IPS-NIHi7 (cell line): ENCODE data around the gene B9D1.
"Not testable (repeated sequence)": the region's sequence is repeated elsewhere in the genome, so short reads cannot be mapped to it uniquely, and the experiment has no call there.

Experiments
- DNase-seq: peaks from one replicate; pipeline ENCODE4 v3.0.0; 2012; ENCODE audit warnings: mixed read lengths; ENCODE audit errors: extremely low spot score

The B9D1 gene

DNA sequence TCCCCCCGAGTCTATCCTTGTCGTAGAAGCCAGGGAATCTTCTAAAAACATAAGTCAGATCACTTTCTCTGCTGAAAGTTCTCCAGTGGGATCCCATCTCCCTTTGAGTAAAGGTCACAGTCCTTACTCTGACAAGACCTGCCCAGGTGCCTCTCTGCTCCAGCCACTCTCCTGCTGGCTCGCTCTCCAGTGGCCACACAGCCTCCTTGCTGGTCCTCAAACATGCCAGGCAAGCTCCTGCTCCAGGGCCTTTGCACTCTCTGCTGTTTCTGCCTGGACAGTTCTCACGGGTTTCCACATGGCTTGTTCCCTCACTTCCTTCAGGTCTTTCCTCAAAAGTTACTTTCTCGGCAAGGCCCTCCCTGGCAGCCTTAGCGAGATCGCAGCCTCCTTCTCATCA lies 3.4 kb downstream of the B9D1 start:
- DNase-seq = no peak

GRCh38 chr17:19357761-19358160 lies 4.8 kb downstream of the B9D1 start:
- DNase-seq = no peak

- no peak for DNase-seq
Measured at GRCh38 chr17:19357351-19357750, 5.2 kb downstream of the B9D1 start.

DNA sequence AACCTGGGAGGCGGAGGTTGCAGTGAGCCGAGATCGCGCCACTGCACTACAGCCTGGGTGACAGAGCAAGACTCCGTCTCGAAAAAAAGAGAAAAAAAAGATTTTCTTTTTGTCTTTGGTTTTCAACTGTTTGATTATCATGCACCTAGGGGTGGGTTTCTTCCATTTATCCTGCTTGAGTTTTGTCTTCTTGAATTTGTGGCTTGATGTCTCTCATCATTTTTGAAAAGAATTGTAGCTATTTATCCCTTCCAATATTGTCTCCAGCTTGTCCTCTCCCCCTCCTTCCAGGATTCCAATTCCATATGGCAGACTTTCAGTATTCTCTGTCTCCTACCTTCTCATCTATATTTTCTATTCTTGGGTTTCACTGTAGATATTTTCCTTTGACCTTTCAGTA lies 7.8 kb downstream of the B9D1 start:
- DNase-seq = no peak

- not testable (repeated sequence) for DNase-seq
Measured at GRCh38 chr17:19353401-19353800, 9.1 kb downstream of the B9D1 start.

- DNase-seq = no peak
Measured at GRCh38 chr17:19348806-19349205, 13.7 kb downstream of the B9D1 start.

GRCh38 chr17:19348081-19348650 lies 14.4 kb downstream of the B9D1 start:
- no peak for DNase-seq

GRCh38 chr17:19347323-19348080 lies 15.0 kb downstream of the B9D1 start:
- no peak for DNase-seq

- no peak for DNase-seq
Measured at GRCh38 chr17:19346351-19347255, 15.9 kb downstream of the B9D1 start.

DNA sequence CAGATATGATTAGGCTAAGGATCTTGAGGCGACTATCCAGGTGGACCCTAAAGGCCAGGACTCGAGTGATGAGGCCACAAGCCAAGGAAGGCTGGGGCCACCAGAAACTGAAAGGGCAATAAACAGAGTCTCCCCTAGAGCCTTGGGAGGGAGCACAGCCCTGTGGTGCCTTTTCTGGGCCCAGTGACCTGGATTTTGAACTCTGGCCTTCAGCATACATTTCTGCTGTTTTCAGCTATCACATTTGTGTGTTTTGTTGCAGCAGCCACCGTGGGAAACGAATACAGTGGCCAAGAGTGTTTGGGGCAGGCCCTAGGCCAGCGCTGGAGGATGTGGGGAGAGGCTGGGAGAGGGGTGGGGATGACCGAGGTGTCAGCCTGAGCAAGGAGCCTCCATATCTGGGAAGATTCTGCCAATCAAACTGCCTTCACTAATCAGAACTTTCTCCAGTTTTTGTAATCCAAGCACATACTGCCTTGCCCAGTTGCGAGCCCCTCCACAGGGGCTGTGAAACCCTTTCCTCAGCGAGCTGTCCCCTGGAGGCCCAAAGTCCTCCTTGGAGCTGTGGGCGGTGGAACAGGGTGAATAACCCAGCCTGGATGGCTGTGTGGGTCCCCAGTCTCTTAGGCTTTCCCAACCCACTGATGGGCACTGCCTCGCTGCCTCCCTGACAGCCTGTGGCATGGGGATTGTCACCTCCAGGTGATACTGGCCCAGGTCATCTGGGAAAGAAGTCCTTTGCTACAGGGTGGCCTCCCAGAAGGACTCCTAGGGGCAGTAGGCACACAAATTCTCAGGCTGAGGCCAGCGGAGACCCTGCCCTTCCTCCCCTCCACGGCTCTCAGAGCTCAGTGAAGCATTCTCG lies 16.8 kb downstream of the B9D1 start:
- DNase-seq = no peak

GRCh38 chr17:19345067-19345460 lies 17.5 kb downstream of the B9D1 start:
- DNase-seq = no peak

- no peak for DNase-seq
Measured at GRCh38 chr17:19344311-19345066, 18.0 kb downstream of the B9D1 start.

- DNase-seq = no peak
Measured at GRCh38 chr17:19343671-19344151, 18.8 kb downstream of the B9D1 start.

DNA sequence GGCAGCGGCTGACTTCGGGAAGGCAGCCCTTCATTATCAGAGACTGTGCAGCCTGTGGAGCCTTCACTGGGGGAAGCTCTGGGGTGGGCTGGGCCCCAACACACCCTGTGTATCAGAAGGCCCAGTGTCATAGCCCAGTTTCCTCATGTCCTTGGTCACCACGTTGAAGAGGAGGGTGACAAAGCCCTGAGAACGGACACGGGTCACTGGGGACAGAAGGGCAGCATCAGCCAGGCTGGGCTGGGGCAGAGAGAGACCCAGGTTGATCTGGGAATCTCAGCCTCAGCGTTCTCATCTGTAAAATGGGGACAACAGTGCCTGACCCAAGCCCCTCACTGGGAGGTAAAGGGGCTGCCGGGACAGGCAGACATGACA lies 19.3 kb downstream of the B9D1 start:
- no peak for DNase-seq

DNA sequence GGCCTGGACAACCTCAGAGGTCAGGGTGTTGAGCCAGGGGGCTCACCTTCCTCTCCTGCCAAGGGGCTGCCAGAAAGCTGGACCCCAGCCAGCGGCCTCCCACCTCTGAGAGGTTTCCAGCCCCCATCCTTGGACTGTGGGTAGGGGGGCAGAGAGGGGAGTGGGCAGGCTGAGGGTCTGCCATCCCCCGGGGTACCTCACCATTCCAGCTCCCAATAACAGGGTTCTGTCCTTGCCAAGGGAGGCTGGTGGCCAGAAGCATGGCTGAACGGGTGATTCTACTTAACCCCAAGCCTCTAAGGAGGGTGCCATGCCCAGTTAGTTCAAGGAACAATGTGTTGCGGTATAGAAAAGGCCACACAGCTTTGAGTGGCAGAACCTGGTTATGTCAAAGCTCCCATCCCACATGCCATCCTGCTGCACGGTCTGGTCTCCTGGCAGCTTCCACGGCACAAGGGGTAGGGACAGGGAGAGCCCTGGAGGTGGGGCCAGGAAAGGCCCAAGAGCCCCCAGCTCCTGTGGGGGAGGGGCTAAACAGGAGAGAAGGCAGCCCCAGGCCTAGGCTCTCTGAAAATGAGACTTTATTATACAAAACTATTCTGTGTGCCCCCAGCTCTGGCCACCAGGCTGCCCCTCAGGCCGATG lies 19.8 kb downstream of the B9D1 start:
- DNase-seq = no peak

DNA sequence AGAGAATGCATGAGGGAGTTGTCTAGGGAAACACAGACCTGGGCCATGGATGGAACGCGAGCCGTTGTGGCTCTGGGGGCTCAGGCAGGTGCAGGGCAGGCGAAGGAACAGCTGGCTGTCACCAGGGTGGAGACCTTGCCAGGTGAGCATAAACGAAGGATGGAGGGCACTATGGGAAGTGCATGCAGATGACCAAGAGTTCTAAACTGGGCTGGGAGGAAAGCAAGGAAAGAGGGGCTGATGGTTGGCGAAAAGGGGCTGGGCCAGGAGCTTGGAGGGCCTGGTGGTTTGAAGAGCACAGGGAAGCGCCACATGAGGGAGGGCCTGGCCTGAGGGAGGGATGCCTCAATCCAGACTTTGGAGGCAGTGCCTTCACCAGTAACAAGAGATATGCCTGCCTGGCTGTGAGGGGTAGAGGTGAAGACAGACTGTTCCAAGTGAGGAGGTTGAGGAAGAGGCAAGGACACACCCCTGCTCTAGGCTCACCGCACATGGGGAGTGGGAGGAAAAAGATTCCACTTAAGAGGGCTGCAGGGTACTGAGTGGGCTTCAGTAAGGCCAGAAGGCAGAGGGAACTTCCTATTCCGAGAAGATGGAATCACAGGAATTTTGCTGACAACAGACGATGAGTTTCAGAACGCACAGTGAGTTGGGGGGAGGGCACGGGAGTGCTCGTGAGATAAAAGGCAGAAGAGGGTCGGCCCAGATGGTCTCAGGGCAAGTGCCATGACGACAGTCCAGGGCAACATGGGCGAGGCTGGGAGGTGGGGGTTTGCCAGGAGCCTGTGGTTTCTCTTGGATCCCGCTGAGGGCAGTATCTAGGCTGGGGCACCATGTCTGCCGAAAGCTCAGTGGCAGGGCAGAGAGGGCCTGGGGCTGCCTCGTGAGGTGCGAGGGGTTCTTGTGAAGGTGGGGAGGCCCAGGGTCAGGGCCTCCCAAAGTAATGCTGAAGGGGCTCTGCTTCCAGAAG lies 20.6 kb downstream of the B9D1 start:
- DNase-seq = no peak

- DNase-seq = no peak
Measured at GRCh38 chr17:19341211-19341631, 21.3 kb downstream of the B9D1 start.

DNA sequence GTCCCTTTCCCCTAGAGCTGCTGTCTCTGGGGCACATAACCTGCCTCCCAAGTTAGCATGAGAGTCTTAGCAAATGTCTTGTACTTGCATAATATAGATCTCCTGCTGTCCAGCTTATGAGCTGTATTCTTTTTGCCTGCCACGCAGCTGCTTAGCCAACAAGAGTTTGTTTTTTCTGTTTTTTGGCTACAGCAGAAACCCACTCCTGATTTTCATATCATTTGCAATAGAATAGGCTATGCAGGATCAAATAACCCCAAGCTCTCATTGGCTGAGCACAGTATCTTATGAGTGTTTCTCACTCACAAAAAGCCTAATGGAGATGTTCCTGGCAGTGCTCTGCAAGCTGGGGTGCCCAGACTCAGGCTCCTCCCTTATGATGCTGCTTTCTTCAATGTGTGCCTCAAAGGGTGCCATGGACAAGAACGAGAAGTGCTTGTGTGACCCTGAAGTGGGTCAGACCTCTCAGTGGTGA lies 23.1 kb downstream of the B9D1 start:
- DNase-seq = no peak
